Vagina (tissue), 2 donors: Measurements from ENCODE around the gene URM1.

Source experiments
- POLR2A ChIP-seq, 2 donors: fragments of 450-650 bp; IDR thresholded peaks; one replicate each; pipeline ENCODE4 v1.6.1; 2017; ENCODE audit warnings: antibody characterized with exemption in 2 of 2, mild to moderate bottlenecking in 2 of 2, moderate library complexity in 2 of 2
- POLR2AphosphoS5 ChIP-seq, 2 donors: sonication (generic); formaldehyde crosslinking; IDR thresholded peaks; one replicate each; pipeline ENCODE4 v1.9.0; 2017; ENCODE audit warnings: antibody characterized with exemption in 2 of 2, mild to moderate bottlenecking in 2 of 2, low read depth in 1 of 2; ENCODE audit not compliant: insufficient read depth in 1 of 2
- TF ChIP-seq, protein P1 (sequence below), 3 experiments: fragments of 450-650 bp in 2 of 3; fragments of 200-600 bp in 1 of 3; sonication (generic) in 1 of 3; IDR thresholded peaks; one replicate each; pipeline ENCODE4 v1.5.1; 2017 to 2019; ENCODE audit warnings: antibody characterized with exemption in 3 of 3, mild to moderate bottlenecking in 2 of 3, moderate library complexity in 2 of 3

GRCh38 chr9:128434340-128434739 lies 63.2 kb downstream of the URM1 start:
- TF ChIP-seq, protein P1, sequence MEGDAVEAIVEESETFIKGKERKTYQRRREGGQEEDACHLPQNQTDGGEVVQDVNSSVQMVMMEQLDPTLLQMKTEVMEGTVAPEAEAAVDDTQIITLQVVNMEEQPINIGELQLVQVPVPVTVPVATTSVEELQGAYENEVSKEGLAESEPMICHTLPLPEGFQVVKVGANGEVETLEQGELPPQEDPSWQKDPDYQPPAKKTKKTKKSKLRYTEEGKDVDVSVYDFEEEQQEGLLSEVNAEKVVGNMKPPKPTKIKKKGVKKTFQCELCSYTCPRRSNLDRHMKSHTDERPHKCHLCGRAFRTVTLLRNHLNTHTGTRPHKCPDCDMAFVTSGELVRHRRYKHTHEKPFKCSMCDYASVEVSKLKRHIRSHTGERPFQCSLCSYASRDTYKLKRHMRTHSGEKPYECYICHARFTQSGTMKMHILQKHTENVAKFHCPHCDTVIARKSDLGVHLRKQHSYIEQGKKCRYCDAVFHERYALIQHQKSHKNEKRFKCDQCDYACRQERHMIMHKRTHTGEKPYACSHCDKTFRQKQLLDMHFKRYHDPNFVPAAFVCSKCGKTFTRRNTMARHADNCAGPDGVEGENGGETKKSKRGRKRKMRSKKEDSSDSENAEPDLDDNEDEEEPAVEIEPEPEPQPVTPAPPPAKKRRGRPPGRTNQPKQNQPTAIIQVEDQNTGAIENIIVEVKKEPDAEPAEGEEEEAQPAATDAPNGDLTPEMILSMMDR (IDR thresholded peaks at IDR 0.05): no peak
- TF ChIP-seq POLR2A (IDR thresholded peaks at IDR 0.05): no peak
- TF ChIP-seq POLR2AphosphoS5 (IDR thresholded peaks at IDR 0.05; ENCODE audit: insufficient read depth in 1 of 2, low read depth in 1 of 2): no peak
